Osteocyte (in vitro differentiated cells): ENCODE data around the gene AMD1. TPM values are rescaled to one million over a fixed set of nuclear protein-coding genes. Genes with fewer than 3 reads are reported as not detected.
A peak's percentile ranks its signal among the peaks of the same experiment; 100 is the strongest.

ENCODE experiments used
- DNase-seq: peaks from one replicate; pipeline ENCODE4 v3.0.0; 2021; ENCODE audit warnings: mixed read lengths; ENCODE audit not compliant: unreplicated experiment; ENCODE audit errors: extremely low spot score
- H3K27ac Mint-ChIP-seq: one replicate; pipeline ENCODE4 v1.8.0; 2021; ENCODE audit warnings: mild to moderate bottlenecking, mixed read lengths; ENCODE audit not compliant: unreplicated experiment
- H3K27me3 Mint-ChIP-seq: one replicate; pipeline ENCODE4 v1.8.0; 2021; ENCODE audit warnings: mixed read lengths; ENCODE audit not compliant: unreplicated experiment
- H3K36me3 Mint-ChIP-seq: one replicate; pipeline ENCODE4 v1.8.0; 2021; ENCODE audit warnings: mixed read lengths; ENCODE audit not compliant: unreplicated experiment
- H3K4me1 Mint-ChIP-seq: one replicate; pipeline ENCODE4 v1.8.0; 2021; ENCODE audit warnings: mixed read lengths; ENCODE audit not compliant: unreplicated experiment
- H3K4me3 Mint-ChIP-seq: one replicate; pipeline ENCODE4 v1.8.0; 2021; ENCODE audit warnings: mild to moderate bottlenecking, moderate library complexity, mixed read lengths; ENCODE audit not compliant: unreplicated experiment
- H3K9me3 Mint-ChIP-seq: one replicate; pipeline ENCODE4 v1.8.0; 2021; ENCODE audit warnings: mixed read lengths; ENCODE audit not compliant: unreplicated experiment
- CTCF ChIP-seq: fragments of 200-600 bp; sonication (generic); IDR thresholded peaks from 2 replicates; pipeline ENCODE4 v1.5.0; 2021; ENCODE audit warnings: antibody characterized with exemption, mild to moderate bottlenecking, moderate library complexity
- total RNA-seq: library from RNA; stranded (reverse); gene quantifications from 2 replicates; pipeline ENCODE4 v1.2.1, GENCODE V29; 2021

Gene AMD1
- total RNA-seq, 1 donor from 2014 or later, result 34.0 TPM

DNA sequence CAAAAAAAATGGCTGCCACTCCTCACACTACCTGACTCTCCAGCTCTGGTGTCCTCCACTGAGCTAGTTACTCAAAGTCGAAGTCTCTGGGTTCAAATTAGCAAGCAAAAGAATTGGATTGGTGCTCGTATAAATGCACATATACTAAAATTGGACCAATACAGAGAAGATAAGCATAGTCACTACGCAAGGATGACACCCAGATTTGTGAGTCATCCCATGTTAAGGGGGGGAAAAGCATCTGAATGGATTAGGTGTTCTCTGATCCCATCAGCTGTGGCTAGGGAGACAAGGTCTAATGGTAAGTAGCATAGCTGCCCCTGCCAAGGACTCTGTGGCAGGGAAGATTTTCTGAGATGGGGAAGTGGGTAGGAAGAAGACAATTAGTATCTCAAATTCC lies 18.3 kb upstream of the AMD1 start:
- Mint-ChIP-seq H3K4me3 (no peak overlapping the region), H3K36me3 (no peaks in the 10 kb centered on the region), H3K4me1 (no peaks in the 10 kb centered on the region), H3K27ac (no peak overlapping the region), H3K9me3 (no peaks in the 10 kb centered on the region), H3K27me3 (no peaks in the 10 kb centered on the region)
- DNase-seq, result peak; percentile 8
- no peak for TF ChIP-seq CTCF

GRCh38 chr6:110858016-110858415 lies 16.6 kb upstream of the AMD1 start:
- Mint-ChIP-seq H3K4me1 (no peaks in the 10 kb centered on the region), H3K27ac (no peak overlapping the region), H3K27me3 (no peaks in the 10 kb centered on the region), H3K36me3 (no peaks in the 10 kb centered on the region), H3K9me3 (no peaks in the 10 kb centered on the region), H3K4me3 (no peak overlapping the region)
- no peak for DNase-seq
- no peak for TF ChIP-seq CTCF

GRCh38 chr6:110858562-110859214 lies 15.9 kb upstream of the AMD1 start:
- H3K9me3 Mint-ChIP-seq, result no peaks in the 10 kb centered on the region
- TF ChIP-seq CTCF, result no peak
- peak; percentile 70 for DNase-seq
- H3K4me3 Mint-ChIP-seq, result no peak overlapping the region
- no peaks in the 10 kb centered on the region for H3K4me1 Mint-ChIP-seq
- no peaks in the 10 kb centered on the region for H3K36me3 Mint-ChIP-seq
- no peak overlapping the region for H3K27ac Mint-ChIP-seq
- no peaks in the 10 kb centered on the region for H3K27me3 Mint-ChIP-seq

GRCh38 chr6:110859335-110859792 lies 15.2 kb upstream of the AMD1 start:
- no peak overlapping the region for H3K27ac Mint-ChIP-seq

DNA sequence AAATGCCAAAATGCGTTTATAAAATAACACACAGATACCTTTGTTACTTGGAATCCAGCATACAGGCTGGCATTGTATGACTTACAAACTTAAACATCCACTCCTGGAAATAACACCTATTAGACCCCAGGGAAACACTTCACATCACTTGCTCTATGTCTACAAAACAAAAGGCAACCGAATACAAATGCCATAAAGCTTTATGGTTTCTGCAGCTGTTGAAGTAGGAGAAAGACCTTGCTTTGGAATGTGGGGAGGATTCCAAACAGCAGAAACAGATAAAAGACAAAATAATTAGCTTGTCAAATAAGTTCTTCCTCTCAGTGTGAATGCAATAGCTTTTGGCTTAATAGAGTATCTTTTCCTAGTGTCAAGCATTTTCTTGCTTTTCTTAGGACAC lies 9.8 kb upstream of the AMD1 start:
- Mint-ChIP-seq H3K4me1 (no peaks in the 10 kb centered on the region), H3K36me3 (no peaks in the 10 kb centered on the region), H3K27me3 (no peaks in the 10 kb centered on the region), H3K9me3 (no peaks in the 10 kb centered on the region), H3K27ac (no peak overlapping the region), H3K4me3 (no peak overlapping the region)
- no peak for DNase-seq
- TF ChIP-seq CTCF, result no peak

More at GRCh38 chr6:110859335-110859792, 15.2 kb upstream of the AMD1 start:
- H3K4me1 Mint-ChIP-seq, result no peaks in the 10 kb centered on the region
- H3K9me3 Mint-ChIP-seq, result no peaks in the 10 kb centered on the region
- no peaks in the 10 kb centered on the region for H3K36me3 Mint-ChIP-seq
- no peak for TF ChIP-seq CTCF
- DNase-seq, result peak; percentile 63
- no peaks in the 10 kb centered on the region for H3K27me3 Mint-ChIP-seq
- no peak overlapping the region for H3K4me3 Mint-ChIP-seq
